Small intestine (tissue), 7 donors: ENCODE measurements around the gene KCP. TPM values are rescaled to one million over a fixed set of nuclear protein-coding genes. Genes with fewer than 3 reads are reported as not detected.

Experiments
- DNase-seq, 2 donors: peaks; one replicate each; pipeline versions ENCODE4 v3.0.0 to v3.0.0-alpha.2; 2013
- FAIRE-seq: peaks from 2 replicates; lab custom pipeline; 2012; peaks lifted over from hg19 to GRCh38; lab: Jason Lieb, UNC
- H3K27ac ChIP-seq, 3 donors: one replicate each; pipeline ENCODE4 v1.5.1; 2013; ENCODE audit warnings: low read length in 2 of 3, mild to moderate bottlenecking in 2 of 3, control low read depth in 1 of 3, inconsistent platforms in 1 of 3, low read depth in 1 of 3, moderate library complexity in 1 of 3
- H3K27me3 ChIP-seq, 3 donors: one replicate each; pipeline ENCODE4 v1.6.1; 2013; ENCODE audit warnings: low read length in 3 of 3, inconsistent platforms in 1 of 3; ENCODE audit not compliant: control insufficient read depth in 3 of 3, insufficient read depth in 3 of 3
- H3K36me3 ChIP-seq, 3 donors: one replicate each; pipeline ENCODE4 v1.6.1; 2013; ENCODE audit warnings: low read length in 3 of 3, inconsistent platforms in 1 of 3, low read depth in 1 of 3, mild to moderate bottlenecking in 1 of 3, moderate library complexity in 1 of 3; ENCODE audit not compliant: control insufficient read depth in 3 of 3, insufficient read depth in 2 of 3
- H3K4me1 ChIP-seq, 3 donors: one replicate each; pipeline ENCODE4 v1.6.1; 2013; ENCODE audit warnings: low read length in 2 of 3, inconsistent platforms in 1 of 3, low read depth in 1 of 3, mild to moderate bottlenecking in 1 of 3, moderate library complexity in 1 of 3; ENCODE audit not compliant: control insufficient read depth in 3 of 3, insufficient read depth in 2 of 3
- H3K4me3 ChIP-seq, 3 donors: one replicate each; pipeline ENCODE4 v1.5.1; 2013; ENCODE audit warnings: low read length in 3 of 3, control low read depth in 1 of 3, inconsistent platforms in 1 of 3, low read depth in 1 of 3, mild to moderate bottlenecking in 1 of 3, moderate library complexity in 1 of 3
- H3K9me3 ChIP-seq, 2 donors: one replicate each; pipeline ENCODE4 v1.6.1; 2013; ENCODE audit warnings: low read depth in 1 of 2, low read length in 1 of 2; ENCODE audit not compliant: control insufficient read depth in 2 of 2, insufficient read depth in 1 of 2
- WGBS, 3 donors: extraction: QIAGEN DNeasy Blood & Tissue Kit; methylation state at CpG; one replicate each; pipeline ENCODE4 v1.1.7; 2013; 5-methylcytosine and 5-hydroxymethylcytosine counted together
- polyA plus RNA-seq, 4 donors: library from polyadenylated mRNA; stranded (reverse) in 3 of 4; unstranded in 1 of 4; fragments of 200-250 nt in 3 of 4; fragments of 120-200 nt in 1 of 4; gene quantifications; one replicate each; pipeline versions ENCODE4 v1.2.1 to v1.2.3, GENCODE V29; 2013
- donor health status: healthy with polysubstance abuse.
- donor health status: control.
- donor health status: control.
- donor health status: Bipolar disorder and iron deficiency.
- donor health status: healthy.

The KCP gene
- polyA plus RNA-seq, 4 donors, result 0.52 to 5.1 (median 1.9) TPM

DNA sequence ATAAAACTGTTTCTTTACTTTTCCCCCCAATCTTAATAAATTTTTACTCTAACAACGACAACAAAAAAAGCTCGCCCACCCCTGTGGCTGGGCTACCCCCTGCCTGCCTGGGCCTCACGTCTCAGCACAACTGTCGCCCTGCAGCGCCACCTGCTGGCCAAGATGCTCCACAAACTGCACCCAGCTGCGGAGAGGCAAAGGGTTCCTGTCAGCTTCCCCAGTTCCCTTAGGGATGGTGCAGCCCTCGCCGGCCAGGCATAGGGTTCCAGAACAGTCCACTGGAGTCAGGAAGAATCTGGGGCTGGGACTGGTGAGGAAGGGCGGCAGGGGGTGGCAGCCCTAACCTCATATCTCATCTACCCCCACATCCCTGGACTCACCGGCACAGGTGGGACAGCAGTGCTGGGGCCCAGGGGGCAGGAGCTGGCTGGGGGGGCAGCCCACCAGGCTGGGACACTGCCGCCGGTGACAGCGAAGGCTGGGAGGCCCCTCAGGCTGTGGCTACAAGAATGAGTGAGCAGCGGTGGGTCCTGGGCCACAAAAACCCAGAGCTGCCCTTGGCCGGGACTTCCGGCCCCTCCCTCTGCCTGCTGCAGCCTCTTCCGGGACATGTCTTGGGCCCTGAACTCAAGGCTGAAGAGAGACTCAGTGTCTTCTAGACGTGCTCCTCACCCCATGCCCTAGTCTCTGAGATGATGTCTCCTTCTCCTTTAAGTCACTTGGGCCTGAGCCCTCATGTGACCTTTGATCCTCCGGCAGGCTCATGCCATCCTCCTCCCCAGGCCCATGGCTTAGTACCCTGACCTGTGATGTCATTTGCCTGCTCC lies 26.7 kb downstream of the KCP start:
- WGBS, 3 donors, result 19 to 34% (median 26%) methylated on average over 16 to 19 of the region's 19 CpGs
- H3K4me3 ChIP-seq, result peak overlapping the region in 1 of 3 donors; percentile 53
- H3K27ac ChIP-seq, result peak overlapping the region in 1 of 3 donors; percentile 51

DNA sequence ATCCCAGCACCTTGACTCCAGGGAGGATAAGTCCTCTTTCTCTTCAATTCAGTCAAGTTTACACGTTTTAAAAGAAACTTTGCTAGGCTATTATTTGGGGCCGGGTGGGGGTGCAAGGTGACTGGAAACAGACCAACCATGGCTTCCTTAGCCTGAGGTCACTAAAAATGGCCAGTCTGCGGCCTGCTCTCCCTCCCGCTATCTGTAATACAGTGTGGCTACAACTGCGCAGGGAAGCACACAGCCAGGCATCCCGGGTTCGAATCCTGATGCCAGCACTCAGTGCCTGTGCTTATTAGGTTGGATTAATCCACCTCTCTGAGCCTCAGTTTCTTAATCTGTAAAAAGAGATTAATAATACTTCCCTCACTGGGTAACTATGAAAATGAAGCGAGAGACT lies 28.4 kb downstream of the KCP start:
- WGBS, 3 donors, result 92 to 93% (median 92%) methylated on average over 8 of the region's 8 CpGs
- H3K4me1 ChIP-seq, result peaks cover 0 to 11% (median 2%) of the 10 kb centered on the region in 3 donors
- no peak overlapping the region for H3K27ac ChIP-seq
- no peak overlapping the region for H3K4me3 ChIP-seq
- no peak for DNase-seq
- no peaks in the 10 kb centered on the region for H3K27me3 ChIP-seq
- no peaks in the 10 kb centered on the region for H3K36me3 ChIP-seq
- no peak for FAIRE-seq
- no peaks in the 10 kb centered on the region for H3K9me3 ChIP-seq

More for the DNA sequence above, 26.7 kb downstream of the KCP start:
- DNase-seq, result peak; percentile 85 to 87
- H3K36me3 ChIP-seq, result no peaks in the 10 kb centered on the region
- no peak for FAIRE-seq
- H3K9me3 ChIP-seq, result no peaks in the 10 kb centered on the region
- H3K4me1 ChIP-seq, result peaks cover 0 to 10% (median 2%) of the 10 kb centered on the region in 3 donors
- no peaks in the 10 kb centered on the region for H3K27me3 ChIP-seq

DNA sequence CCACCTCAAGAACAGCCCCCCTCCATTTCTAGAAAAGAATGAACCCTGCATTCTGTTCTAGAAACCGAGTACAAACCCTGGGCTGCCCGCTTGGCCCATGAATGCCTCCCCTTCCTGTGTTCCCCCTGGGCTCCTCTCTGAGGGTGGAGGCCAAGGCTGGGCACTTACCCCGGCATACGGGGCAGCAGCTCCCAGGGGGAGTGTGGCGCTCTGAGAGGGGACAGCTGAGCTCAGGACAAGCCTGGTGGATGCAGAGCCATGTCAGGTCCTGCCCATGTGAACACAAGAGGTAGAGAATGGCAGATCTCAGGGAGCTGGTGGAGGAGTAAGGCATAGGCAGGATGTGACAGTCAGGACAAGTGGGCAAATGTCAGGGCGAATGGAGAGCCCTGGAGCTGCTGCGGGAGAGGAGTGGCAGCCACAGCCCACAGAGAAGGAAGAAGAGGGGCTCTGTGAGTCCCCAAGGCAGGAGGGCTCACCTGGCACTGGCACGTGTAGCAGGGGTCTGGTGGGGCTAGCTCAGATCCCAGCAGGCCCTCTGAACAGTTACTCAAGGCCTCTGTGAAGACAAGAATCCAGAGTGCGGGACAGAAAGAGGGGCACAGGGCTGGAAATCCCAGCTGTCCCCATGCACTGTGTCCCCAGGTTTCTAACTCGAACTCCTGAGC lies 28.9 kb downstream of the KCP start:
- Histone ChIP-seq H3K4me1 (peaks cover 0 to 16% (median 2%) of the 10 kb centered on the region in 3 donors), H3K27me3 (no peaks in the 10 kb centered on the region), H3K27ac (no peak overlapping the region), H3K4me3 (no peak overlapping the region), H3K9me3 (no peaks in the 10 kb centered on the region), H3K36me3 (no peaks in the 10 kb centered on the region)
- no peak for FAIRE-seq
- 87 to 91% (median 89%) methylated on average over 10 of the region's 10 CpGs for WGBS, 3 donors
- DNase-seq, result no peak

GRCh38 chr7:128880791-128881457 lies 29.6 kb downstream of the KCP start:
- no peak overlapping the region for H3K27ac ChIP-seq
- 70 to 81% (median 80%) methylated on average over 11 of the region's 11 CpGs for WGBS, 3 donors
- FAIRE-seq (no peak), DNase-seq (no peak)
- no peak overlapping the region for H3K4me3 ChIP-seq
- H3K9me3 ChIP-seq, result no peaks in the 10 kb centered on the region
- H3K4me1 ChIP-seq, result peaks cover 0 to 23% (median 2%) of the 10 kb centered on the region in 3 donors
- H3K27me3 ChIP-seq, result no peaks in the 10 kb centered on the region
- no peaks in the 10 kb centered on the region for H3K36me3 ChIP-seq

DNA sequence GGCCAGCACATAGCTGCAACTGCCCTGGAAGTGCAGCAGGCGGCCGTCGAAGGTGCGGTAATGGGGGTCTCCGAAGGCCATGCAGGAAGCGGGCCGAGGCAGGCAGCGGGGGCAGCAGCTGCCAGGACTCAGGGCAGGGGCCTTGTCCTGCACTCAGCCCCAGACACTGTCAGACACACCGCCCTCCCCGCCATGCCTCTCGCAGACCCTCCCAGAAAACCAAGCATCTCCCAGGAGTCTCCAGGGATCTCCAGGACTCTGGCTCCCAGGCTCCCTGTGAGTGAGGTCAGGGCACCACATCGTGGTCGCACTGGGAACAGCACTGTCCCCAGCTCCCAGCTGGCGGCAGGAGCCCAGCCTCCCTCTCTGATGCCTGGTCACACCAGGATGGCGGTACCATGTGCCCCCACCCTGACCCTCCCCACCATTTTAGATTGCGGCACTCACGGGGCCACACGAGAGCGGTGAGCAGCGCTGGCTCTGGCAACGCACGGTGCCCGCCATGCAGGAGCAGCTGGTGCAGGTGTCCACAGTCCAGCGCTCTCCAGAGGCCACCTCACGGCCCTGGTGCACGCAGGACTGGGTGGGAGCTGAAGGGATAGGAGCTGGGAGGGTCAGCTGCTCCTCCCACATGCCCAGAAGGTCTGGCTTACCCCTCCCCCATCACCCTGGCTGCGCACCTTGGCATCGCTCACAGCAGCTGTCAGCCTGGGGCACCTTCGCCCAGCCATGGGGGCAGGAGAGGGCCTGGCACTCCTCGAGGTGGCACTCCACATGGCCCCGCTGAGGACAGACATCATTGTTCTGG lies 30.4 kb downstream of the KCP start:
- DNase-seq, result peak; percentile 74 to 77
- Histone ChIP-seq H3K4me1 (peaks cover 0 to 30% (median 4%) of the 10 kb centered on the region in 3 donors), H3K4me3 (no peak overlapping the region), H3K27me3 (no peaks in the 10 kb centered on the region), H3K9me3 (no peaks in the 10 kb centered on the region), H3K36me3 (no peaks in the 10 kb centered on the region), H3K27ac (no peak overlapping the region)
- no peak for FAIRE-seq
- 42 to 49% (median 43%) methylated on average over 28 to 31 of the region's 31 CpGs for WGBS, 3 donors

GRCh38 chr7:128879461-128879938 lies 31.0 kb downstream of the KCP start:
- 81 to 86% (median 82%) methylated on average over 19 of the region's 19 CpGs for WGBS, 3 donors
- Histone ChIP-seq H3K27me3 (no peaks in the 10 kb centered on the region), H3K9me3 (no peaks in the 10 kb centered on the region), H3K4me3 (no peak overlapping the region), H3K4me1 (peaks cover 0 to 36% (median 4%) of the 10 kb centered on the region in 3 donors), H3K27ac (no peak overlapping the region), H3K36me3 (no peaks in the 10 kb centered on the region)
- DNase-seq, result no peak
- no peak for FAIRE-seq

- DNase-seq (no peak), FAIRE-seq (no peak)
- Histone ChIP-seq H3K36me3 (no peaks in the 10 kb centered on the region), H3K4me1 (peaks cover 0 to 37% (median 2%) of the 10 kb centered on the region in 3 donors), H3K27me3 (no peaks in the 10 kb centered on the region), H3K27ac (no peak overlapping the region), H3K4me3 (no peak overlapping the region), H3K9me3 (no peaks in the 10 kb centered on the region)
- WGBS, 3 donors, result 90 to 95% (median 91%) methylated on average over 14 of the region's 14 CpGs
Measured at GRCh38 chr7:128878226-128879105, 32.0 kb downstream of the KCP start.
